ENCODE measurements around the gene SCLT1. TPM values are rescaled to one million over a fixed set of nuclear protein-coding genes. Genes with fewer than 3 reads are reported as not detected.

SCLT1 gene
- total RNA-seq, 4 donors from 2014 or later = 12.9 to 28.6 (median 20.8) TPM

- Histone ChIP-seq H3K4me3 (replicated peaks in 1 of 3) (no peak overlapping the region), H3K9me3 (no peaks in the 10 kb centered on the region), H3K36me3 (no peaks in the 10 kb centered on the region), H3K27me3 (no peaks in the 10 kb centered on the region), H3K27ac (no peak overlapping the region), H3K4me1 (no peaks in the 10 kb centered on the region)
- TF ChIP-seq POLR2A (IDR thresholded peaks at IDR 0.05) (no peak), CTCF (IDR thresholded peaks at IDR 0.05) (no peak)
- no peak for DNase-seq
- intact Hi-C loops (cut with DNase I) = no loop called here
Observed at GRCh38 chr4:129059028-129059427, 34.3 kb downstream of the SCLT1 start.

- Histone ChIP-seq H3K4me3 (replicated peaks in 1 of 3) (no peak overlapping the region), H3K4me1 (no peaks in the 10 kb centered on the region), H3K27ac (no peak overlapping the region), H3K9me3 (no peaks in the 10 kb centered on the region), H3K36me3 (no peaks in the 10 kb centered on the region), H3K27me3 (no peaks in the 10 kb centered on the region)
- 97 to 98% methylated on average over 1 of the region's 1 CpG for WGBS, 2 donors
- intact Hi-C loops (cut with DNase I) = no loop called here
- no peak for DNase-seq
- TF ChIP-seq POLR2A (IDR thresholded peaks at IDR 0.05) (no peak), CTCF (IDR thresholded peaks at IDR 0.05) (no peak)
Observed at GRCh38 chr4:129046055-129046959, 47.0 kb downstream of the SCLT1 start.

- Histone ChIP-seq H3K9me3 (no peaks in the 10 kb centered on the region), H3K36me3 (no peaks in the 10 kb centered on the region), H3K4me1 (no peaks in the 10 kb centered on the region), H3K27ac (no peak overlapping the region), H3K4me3 (replicated peaks in 1 of 3) (no peak overlapping the region), H3K27me3 (no peaks in the 10 kb centered on the region)
- DNase-seq = no peak
- intact Hi-C loops (cut with DNase I) = no loop called here
- TF ChIP-seq CTCF (IDR thresholded peaks at IDR 0.05) (no peak), POLR2A (IDR thresholded peaks at IDR 0.05) (no peak)
Observed at GRCh38 chr4:129043523-129043922, 49.8 kb downstream of the SCLT1 start.

- intact Hi-C loops (cut with DNase I) = no loop called here
Observed at GRCh38 chr4:129040471-129040870, 52.9 kb downstream of the SCLT1 start.

More at GRCh38 chr4:129040471-129040870, 52.9 kb downstream of the SCLT1 start:
- H3K27me3 ChIP-seq = no peaks in the 10 kb centered on the region
- TF ChIP-seq CTCF (IDR thresholded peaks at IDR 0.05) = no peak
- no peak for TF ChIP-seq POLR2A (IDR thresholded peaks at IDR 0.05)
- H3K36me3 ChIP-seq = no peaks in the 10 kb centered on the region
- H3K27ac ChIP-seq = no peak overlapping the region
- H3K4me1 ChIP-seq = no peaks in the 10 kb centered on the region
- H3K9me3 ChIP-seq = no peaks in the 10 kb centered on the region
- no peak for DNase-seq
- WGBS, 2 donors = 83 to 88% methylated on average over 2 of the region's 2 CpGs
- H3K4me3 ChIP-seq (replicated peaks in 1 of 3) = no peak overlapping the region

Measured in thyroid gland (tissue), 4 donors.